ENCODE results near the gene ARHGAP10.
A peak's percentile ranks its signal among the peaks of the same experiment; 100 is the strongest.

Gene ARHGAP10

GRCh38 chr4:147732518-147733235 lies 789 bp downstream of the ARHGAP10 start:
- DNase-seq = peak; percentile 54

- peak; percentile 11 for DNase-seq
Measured at GRCh38 chr4:147733716-147734344, 1.9 kb downstream of the ARHGAP10 start.

- DNase-seq = no peak
Measured at GRCh38 chr4:147734496-147734895, 2.6 kb downstream of the ARHGAP10 start.

- DNase-seq = no peak
Measured at GRCh38 chr4:147735413-147736301, 3.8 kb downstream of the ARHGAP10 start.

GRCh38 chr4:147736458-147736857 lies 4.6 kb downstream of the ARHGAP10 start:
- DNase-seq = no peak

- DNase-seq = no peak
Measured at GRCh38 chr4:147737623-147738022, 5.7 kb downstream of the ARHGAP10 start.

- DNase-seq = no peak
Measured at GRCh38 chr4:147739239-147739823, 7.4 kb downstream of the ARHGAP10 start.

GRCh38 chr4:147740176-147740575 lies 8.3 kb downstream of the ARHGAP10 start:
- DNase-seq = no peak

- DNase-seq = no peak
Measured at GRCh38 chr4:147741190-147741788, 9.4 kb downstream of the ARHGAP10 start.

- no peak for DNase-seq
Measured at GRCh38 chr4:147747787-147748454, 16.0 kb downstream of the ARHGAP10 start.

- DNase-seq = no peak
Measured at GRCh38 chr4:147749811-147750321, 18.0 kb downstream of the ARHGAP10 start.

- no peak for DNase-seq
Measured at GRCh38 chr4:147753047-147753446, 21.2 kb downstream of the ARHGAP10 start.

GRCh38 chr4:147754037-147754445 lies 22.2 kb downstream of the ARHGAP10 start:
- no peak for DNase-seq

- DNase-seq = no peak
Measured at GRCh38 chr4:147755561-147756295, 23.8 kb downstream of the ARHGAP10 start.

GRCh38 chr4:147756417-147756816 lies 24.5 kb downstream of the ARHGAP10 start:
- no peak for DNase-seq

GRCh38 chr4:147760176-147760575 lies 28.3 kb downstream of the ARHGAP10 start:
- DNase-seq = no peak

GRCh38 chr4:147760695-147761094 lies 28.8 kb downstream of the ARHGAP10 start:
- DNase-seq = no peak

GRCh38 chr4:147761218-147761883 lies 29.5 kb downstream of the ARHGAP10 start:
- DNase-seq = no peak

- no peak for DNase-seq
Measured at GRCh38 chr4:147764337-147764736, 32.4 kb downstream of the ARHGAP10 start.

GRCh38 chr4:147765121-147765529 lies 33.2 kb downstream of the ARHGAP10 start:
- DNase-seq = no peak

GRCh38 chr4:147768113-147768512 lies 36.2 kb downstream of the ARHGAP10 start:
- DNase-seq = no peak

All from RPMI8226 (cell line).